NCI-H1105 treated with DMSO at 0.1 percent for 48 hours (cell line): ENCODE results near the gene SLC24A3.

Source experiments
- DNase-seq: peaks from one replicate; lab custom pipeline; 2025; lab: John Stamatoyannopoulos, UW

SLC24A3 gene

GRCh38 chr20:19504251-19504650, 291.8 kb downstream of the SLC24A3 start:
- DNase-seq: no peak

DNA sequence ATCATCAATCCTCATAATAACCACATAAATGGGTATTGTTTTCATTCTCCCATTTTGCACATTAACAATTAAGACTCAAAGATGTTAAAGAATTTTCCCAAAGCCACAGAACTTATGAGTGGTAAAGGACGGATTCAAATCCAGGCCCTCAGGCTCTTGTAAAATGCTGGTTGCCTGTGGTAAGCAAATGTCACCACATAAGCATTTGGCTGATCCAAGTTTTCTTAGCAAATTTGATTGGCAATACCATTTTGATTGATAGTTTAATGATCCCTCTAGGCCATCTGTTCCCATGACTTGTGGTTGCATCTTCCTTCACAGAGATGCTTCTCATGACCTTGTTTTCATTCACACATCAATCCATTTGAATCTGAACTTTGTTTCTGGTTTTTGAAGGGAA, 293.6 kb downstream of the SLC24A3 start:
- DNase-seq: no peak

- peak; percentile 9 for DNase-seq
Observed at GRCh38 chr20:19508449-19508848, 296.0 kb downstream of the SLC24A3 start.

GRCh38 chr20:19510611-19511010, 298.2 kb downstream of the SLC24A3 start:
- no peak for DNase-seq

DNA sequence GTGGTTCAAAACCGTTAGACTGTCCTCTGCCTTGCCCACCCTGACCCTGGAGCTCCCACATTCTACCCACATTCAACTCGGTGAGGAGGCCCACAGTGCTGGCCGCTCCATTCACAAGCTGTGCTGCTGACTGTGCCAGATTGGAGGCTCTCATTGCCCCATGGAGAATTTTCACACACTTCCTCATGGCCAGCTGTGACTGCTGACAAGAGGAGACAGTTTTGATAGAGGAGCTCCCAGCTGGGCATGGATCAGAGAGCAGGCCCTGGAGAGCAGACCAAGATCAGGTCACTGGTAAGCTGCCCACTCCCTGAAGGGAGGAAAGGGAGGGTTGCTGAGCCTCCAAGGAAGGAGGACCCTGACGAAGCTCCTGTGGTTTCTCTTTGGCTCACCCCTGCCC, 299.5 kb downstream of the SLC24A3 start:
- DNase-seq: no peak

- no peak for DNase-seq
Observed at GRCh38 chr20:19512886-19513677, 300.6 kb downstream of the SLC24A3 start.

GRCh38 chr20:19515074-19515473, 302.6 kb downstream of the SLC24A3 start:
- no peak for DNase-seq

DNA sequence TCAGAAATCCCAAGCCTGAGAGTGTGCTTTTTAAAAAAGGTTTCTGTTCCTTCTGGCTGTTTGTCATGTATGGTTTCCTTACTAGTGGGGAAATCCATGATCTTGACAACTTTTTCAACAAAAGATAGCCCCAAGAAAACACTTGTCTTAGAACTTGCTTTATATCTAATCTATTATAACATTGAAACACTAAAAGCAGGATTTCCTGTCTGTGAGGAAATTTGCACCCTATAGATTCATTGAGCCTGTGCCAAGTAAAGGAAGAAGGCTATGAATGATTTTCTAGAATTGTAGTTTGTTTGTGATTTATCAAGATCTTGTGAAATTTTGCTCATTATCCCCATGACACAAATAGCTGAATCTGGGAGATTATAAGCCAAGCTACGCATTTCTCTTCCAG, 307.0 kb downstream of the SLC24A3 start:
- DNase-seq: no peak

GRCh38 chr20:19520261-19520660, 307.8 kb downstream of the SLC24A3 start:
- DNase-seq: no peak

DNA sequence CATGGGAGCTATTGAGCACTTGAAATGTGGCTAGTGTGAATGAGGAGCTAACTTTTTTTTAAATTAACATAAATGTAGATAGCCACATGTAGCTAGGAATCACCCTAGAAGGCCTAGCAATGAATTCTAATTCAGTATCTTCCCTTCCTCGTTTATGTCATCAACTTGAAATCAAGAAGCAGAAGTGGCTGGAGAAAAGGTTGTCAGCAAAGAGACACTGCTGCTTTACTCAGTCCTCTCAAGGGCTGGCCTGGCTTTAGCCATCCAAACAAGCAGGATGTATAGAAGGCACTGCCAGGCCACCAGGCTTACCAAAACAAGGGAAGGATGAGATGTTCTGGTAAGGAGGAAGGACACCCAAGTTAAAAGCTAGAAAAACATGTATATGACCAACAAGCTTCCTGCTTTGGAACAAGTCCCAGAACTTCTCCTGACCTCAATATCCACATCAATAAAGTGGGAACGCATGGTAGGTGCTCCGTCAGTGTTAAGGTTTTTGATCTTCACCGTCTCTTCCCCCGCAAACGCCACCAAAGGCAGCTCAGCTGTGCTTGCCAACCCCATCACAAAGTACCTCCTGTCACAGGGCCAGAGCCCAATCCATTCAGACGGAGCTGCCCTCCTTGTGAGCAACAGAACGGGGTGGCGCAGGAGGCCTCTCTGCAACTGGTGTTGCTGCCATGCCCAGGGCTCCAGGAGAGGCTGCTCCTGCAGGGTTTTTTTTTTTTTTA, 309.8 kb downstream of the SLC24A3 start:
- no peak for DNase-seq

DNA sequence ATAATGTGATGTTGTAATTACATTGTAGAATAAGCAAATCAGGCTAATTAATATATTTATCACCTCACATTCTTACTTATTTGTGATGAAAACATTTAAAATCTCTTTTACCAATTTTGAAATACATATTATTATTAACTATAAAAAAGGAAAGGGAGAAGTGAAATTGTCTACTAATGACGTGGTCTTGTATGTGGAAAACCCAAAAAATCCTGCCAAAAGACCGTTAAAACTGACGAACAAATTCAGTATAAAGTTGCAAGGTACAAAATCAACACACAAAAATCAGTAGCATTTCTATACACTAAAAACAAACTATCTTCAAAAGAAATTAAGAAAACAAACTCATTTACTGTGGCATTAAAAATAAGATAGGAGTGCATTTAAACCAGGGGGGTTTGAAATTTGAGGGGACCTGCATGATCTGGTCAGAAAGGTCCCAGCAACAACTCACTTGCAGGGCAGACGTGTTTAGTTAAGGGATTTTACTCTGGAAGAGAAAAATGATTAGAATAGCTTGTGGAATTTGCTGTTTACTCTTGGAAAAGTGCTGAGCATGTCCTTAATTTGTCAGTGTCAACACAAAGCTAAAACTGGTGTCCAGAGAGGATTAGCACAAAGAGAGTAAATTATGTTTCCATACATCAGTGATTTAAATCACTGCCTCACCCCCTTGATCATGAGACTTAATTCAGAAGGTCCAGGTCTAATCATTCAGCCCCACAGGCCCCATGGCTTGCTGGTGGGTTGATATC, 310.6 kb downstream of the SLC24A3 start:
- no peak for DNase-seq

DNA sequence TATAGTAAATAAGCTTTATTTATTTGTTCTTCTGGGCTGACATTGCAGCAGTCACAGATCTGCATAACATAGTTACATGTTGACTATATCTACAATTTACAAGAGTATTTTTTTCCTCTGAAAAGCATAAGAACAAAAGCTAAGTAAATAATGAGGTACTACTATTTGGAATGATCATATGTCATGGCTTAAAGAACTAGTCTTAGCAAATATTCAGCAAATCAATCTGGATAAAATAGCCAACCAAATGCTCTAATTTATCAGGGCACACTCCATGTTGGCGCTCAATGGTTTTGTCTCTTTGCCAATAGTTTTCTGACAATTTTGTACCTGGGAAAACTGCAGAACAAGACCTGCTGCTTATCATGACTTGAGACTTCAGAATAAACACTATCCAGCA, 312.2 kb downstream of the SLC24A3 start:
- no peak for DNase-seq

DNA sequence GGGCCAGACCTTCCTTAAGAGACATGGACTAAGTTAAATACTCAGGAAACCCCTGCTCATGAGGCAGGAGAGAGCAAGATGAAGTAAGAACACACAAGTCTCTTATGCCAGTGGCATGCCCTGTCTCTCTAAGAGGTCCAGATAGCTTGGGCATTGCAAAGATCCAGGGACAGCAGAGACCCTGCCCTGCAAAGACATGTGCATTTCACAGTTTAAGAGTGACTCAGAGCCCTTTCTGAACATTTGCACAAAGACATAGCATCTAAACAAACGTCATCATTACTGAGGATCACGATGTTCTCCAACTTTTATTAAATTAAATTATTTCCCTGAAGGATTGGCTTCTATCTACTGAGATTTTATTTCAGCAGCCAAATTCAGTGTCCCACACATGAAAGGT, 315.1 kb downstream of the SLC24A3 start:
- DNase-seq: no peak

GRCh38 chr20:19528286-19529030, 316.0 kb downstream of the SLC24A3 start:
- DNase-seq: no peak

- DNase-seq: no peak
Observed at GRCh38 chr20:19530006-19530405, 317.6 kb downstream of the SLC24A3 start.

DNA sequence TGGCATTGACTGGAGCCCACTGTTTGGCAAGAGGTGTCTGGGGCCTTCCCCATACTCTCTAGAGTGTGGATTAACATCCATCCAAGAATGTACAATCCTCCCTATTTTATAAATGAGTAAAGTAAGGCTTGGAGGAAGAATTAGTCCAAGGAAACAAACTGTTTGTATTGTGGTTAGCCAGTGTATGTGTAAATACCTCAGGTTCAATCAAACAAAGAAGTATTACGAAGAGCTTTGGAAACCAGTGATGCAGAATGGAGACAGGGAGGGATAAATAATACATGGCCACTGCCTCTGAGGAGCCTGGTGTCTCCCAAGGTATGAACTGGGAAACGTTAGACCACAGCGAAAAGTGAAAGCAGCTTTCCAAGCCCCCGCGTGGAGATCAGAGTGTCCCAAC, 319.0 kb downstream of the SLC24A3 start:
- no peak for DNase-seq

DNA sequence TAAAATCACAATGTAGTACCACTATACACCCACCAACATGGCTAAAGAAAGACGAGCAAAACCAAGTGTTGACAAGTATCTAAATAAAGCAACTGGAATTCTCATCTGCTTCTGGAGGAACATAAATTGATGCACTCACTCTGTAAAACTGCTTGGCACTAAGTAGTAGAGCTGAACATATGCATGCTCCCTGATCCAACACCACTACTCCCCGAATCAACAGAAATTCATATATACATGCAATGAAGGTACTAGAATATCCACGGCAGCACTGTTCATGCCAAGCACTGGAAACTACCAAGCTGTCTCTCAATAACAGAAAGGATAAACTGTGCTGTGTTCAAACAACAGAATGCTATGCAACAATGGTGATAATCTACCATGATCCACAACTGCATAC, 326.1 kb downstream of the SLC24A3 start:
- no peak for DNase-seq

- no peak for DNase-seq
Observed at GRCh38 chr20:19539191-19539590, 326.7 kb downstream of the SLC24A3 start.

DNA sequence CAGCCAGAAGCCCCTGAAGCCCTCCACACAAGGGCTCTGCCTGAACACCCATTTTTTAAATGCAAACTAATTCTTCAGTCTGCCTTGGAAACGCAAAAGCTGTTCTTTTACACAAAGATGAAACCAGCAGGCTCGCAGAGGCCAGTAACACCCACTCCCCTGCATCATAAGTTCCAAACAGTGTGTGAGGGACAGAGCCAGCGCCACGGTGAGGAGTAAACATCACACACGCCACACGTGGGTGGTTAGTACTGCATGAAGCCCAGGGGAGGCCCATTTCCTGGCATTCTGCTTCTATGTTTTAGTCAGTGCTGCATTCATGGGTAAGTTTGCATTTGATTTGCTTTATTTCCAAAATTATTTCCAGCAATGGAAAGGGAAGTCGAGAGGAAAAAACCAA, 327.9 kb downstream of the SLC24A3 start:
- no peak for DNase-seq

DNA sequence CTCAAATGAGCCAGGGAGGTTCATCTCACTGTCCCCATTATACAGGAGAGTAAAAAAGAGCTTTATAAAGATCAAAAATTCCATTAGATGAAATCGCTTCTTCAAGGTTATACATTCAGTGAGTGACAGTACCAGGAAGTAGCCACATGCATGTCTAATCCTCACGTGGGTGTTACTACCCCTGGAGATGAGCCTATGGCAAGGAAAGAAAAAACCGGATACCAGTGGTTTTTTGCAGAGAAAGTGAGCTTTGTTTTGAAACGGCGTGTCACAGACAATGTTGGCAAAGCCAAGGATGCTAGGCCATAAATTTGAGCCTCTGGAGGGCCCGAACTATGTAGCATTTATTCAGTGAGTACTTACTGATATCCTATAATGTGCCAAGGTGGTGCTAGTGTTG, 330.7 kb downstream of the SLC24A3 start:
- DNase-seq: no peak

DNA sequence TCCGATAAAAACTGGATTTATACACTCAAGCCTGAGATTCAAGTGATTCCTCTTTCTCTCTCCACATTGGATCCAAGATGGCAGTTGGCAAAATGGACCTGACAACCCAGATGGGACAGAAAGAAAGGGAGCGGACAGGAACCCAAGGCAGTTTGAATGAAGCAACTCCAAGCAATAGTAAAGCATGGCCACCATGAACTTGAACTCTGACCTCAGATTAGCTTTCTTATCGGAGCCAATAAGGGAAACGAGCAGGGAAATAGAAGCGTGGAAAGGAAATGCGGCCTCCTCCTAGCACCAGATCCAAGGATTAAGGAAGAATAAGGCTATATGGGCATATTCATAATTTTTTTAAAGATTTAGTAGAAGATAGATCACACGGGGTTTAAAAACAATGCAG, 332.2 kb downstream of the SLC24A3 start:
- DNase-seq: no peak

DNA sequence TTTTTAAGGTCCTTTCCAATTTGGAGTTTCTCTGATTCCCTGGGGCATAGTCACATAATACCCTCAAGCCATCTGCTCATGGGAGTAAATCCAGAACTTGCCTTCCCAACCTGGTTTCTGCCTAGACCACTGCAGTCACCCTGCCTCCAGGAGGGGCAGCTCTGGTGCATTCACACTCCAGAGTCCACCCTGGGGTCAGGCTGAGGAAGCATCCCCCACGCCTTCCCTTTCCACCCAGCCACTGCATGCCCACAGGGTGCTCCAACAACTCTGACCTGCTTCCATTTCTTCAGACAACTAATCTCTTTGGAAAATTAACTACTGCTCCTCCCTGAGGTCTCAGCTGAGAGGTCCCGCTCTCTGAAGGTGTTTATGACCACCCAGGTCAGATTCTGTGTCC, 334.2 kb downstream of the SLC24A3 start:
- no peak for DNase-seq
